Measurements from ENCODE around the gene MRFAP1L1.
"Not testable (repeated sequence)": the region's sequence is repeated elsewhere in the genome, so short reads cannot be mapped to it uniquely, and the experiment has no call there.

The MRFAP1L1 gene

GRCh38 chr4:6686104-6686787 is 23.4 kb downstream of the MRFAP1L1 start:
- DNase-seq, result no peak

GRCh38 chr4:6684656-6685055 is 25.0 kb downstream of the MRFAP1L1 start:
- DNase-seq, result no peak

- no peak for DNase-seq
Observed at GRCh38 chr4:6682862-6683590, 26.6 kb downstream of the MRFAP1L1 start.

- no peak for DNase-seq
Observed at GRCh38 chr4:6681191-6681590, 28.5 kb downstream of the MRFAP1L1 start.

GRCh38 chr4:6680372-6681034 is 29.2 kb downstream of the MRFAP1L1 start:
- DNase-seq, result no peak

- DNase-seq, result no peak
Observed at GRCh38 chr4:6676722-6677558, 32.7 kb downstream of the MRFAP1L1 start.

- no peak for DNase-seq
Observed at GRCh38 chr4:6674500-6675149, 35.0 kb downstream of the MRFAP1L1 start.

GRCh38 chr4:6673660-6674499 is 35.8 kb downstream of the MRFAP1L1 start:
- DNase-seq, result peak; percentile 90 to 92

GRCh38 chr4:6673191-6673659 is 36.4 kb downstream of the MRFAP1L1 start:
- not testable (repeated sequence) for DNase-seq

GRCh38 chr4:6672541-6673190 is 37.0 kb downstream of the MRFAP1L1 start:
- DNase-seq, result not testable (repeated sequence)

GRCh38 chr4:6672131-6672530 is 37.5 kb downstream of the MRFAP1L1 start:
- DNase-seq, result no peak

GRCh38 chr4:6671648-6672047 is 38.0 kb downstream of the MRFAP1L1 start:
- DNase-seq, result no peak

- no peak for DNase-seq
Observed at GRCh38 chr4:6668391-6668790, 41.3 kb downstream of the MRFAP1L1 start.

GRCh38 chr4:6665320-6665654 is 44.4 kb downstream of the MRFAP1L1 start:
- no peak for DNase-seq

GRCh38 chr4:6663596-6664393 is 45.9 kb downstream of the MRFAP1L1 start:
- no peak for DNase-seq

- DNase-seq, result no peak
Observed at GRCh38 chr4:6662591-6662990, 47.1 kb downstream of the MRFAP1L1 start.

GRCh38 chr4:6660430-6660829 is 49.2 kb downstream of the MRFAP1L1 start:
- no peak for DNase-seq

- DNase-seq, result no peak
Observed at GRCh38 chr4:6659897-6660296, 49.8 kb downstream of the MRFAP1L1 start.

- peak in 1 of 2 donors; percentile 7 for DNase-seq
Observed at GRCh38 chr4:6658597-6659075, 51.0 kb downstream of the MRFAP1L1 start.

GRCh38 chr4:6658209-6658595 is 51.5 kb downstream of the MRFAP1L1 start:
- no peak for DNase-seq

Data from hippocampal formation (tissue), 2 donors.